ENCODE measurements around the gene STK33.

DNA sequence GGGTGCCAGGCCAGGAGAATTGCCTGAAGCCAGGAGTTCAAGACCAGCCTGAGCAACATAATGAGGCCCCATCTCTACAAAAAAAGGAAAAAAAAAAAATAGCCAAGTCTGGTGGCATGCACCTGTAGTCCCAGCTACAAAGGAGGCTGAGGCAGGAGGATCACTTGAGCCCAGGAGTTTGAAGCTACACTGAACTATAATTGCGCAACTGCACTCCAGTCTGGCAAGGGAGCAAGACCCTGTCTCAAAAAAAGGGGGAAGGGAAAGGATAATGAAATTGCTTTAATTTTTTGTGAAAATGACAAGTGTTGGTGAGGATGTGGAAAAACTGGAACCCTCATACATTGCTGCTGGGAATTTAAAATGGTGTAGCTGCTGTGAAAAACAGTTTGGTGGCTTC, 19.2 kb downstream of the STK33 start:
- TF ChIP-seq YY1 (IDR thresholded peaks at IDR 0.05; ENCODE audit: insufficient read depth, insufficient read length) (no peak), ZNF274 (IDR thresholded peaks at IDR 0.05; ENCODE audit: low read depth, low read length) (no peak), SUZ12 (IDR thresholded peaks at IDR 0.05; ENCODE audit: extremely low read depth, insufficient read depth, insufficient read length) (no peak)

Data from NT2/D1 (cell line).